SU-DHL-6 (cell line): ENCODE results near the gene CEP104.

Source experiments
- H2AFZ ChIP-seq: fragments of 200-600 bp; sonication (generic); 2 replicates; pipeline ENCODE4 v1.6.1; 2014; ENCODE audit warnings: low read depth, mild to moderate bottlenecking, moderate library complexity, mixed read lengths, antibody characterized with exemption, low read length; ENCODE audit not compliant: severe bottlenecking
- H3F3A ChIP-seq: fragments of 200-600 bp; shearing (Covaris generic); 2 replicates; pipeline ENCODE4 v1.6.0; 2016; ENCODE audit warnings: antibody characterized with exemption, mild to moderate bottlenecking; ENCODE audit not compliant: insufficient read depth
- H3K27ac ChIP-seq: fragments of 200-600 bp; sonication (generic); 2 replicates; pipeline ENCODE4 v1.5.1; 2016; ENCODE audit warnings: low read depth, mild to moderate bottlenecking, low read length, moderate library complexity, mixed read lengths
- H3K27me3 ChIP-seq: fragments of 200-600 bp; sonication (generic), shearing (Covaris generic); 2 replicates; pipeline ENCODE4 v1.6.0; 2014; ENCODE audit warnings: mild to moderate bottlenecking, low read length
- H3K36me3 ChIP-seq: fragments of 200-600 bp; sonication (generic); 2 replicates; pipeline ENCODE4 v1.6.1; 2014; ENCODE audit warnings: mild to moderate bottlenecking, low read length, mixed read lengths
- H3K4me2 ChIP-seq: fragments of 300-600, 200-600 bp; shearing (Covaris generic), sonication (generic); 2 replicates; pipeline ENCODE4 v1.6.0; 2014; ENCODE audit warnings: low read length, low read depth, mild to moderate bottlenecking; ENCODE audit not compliant: poor library complexity, severe bottlenecking
- H3K4me3 ChIP-seq: fragments of 200-600 bp; sonication (generic); 2 replicates; pipeline ENCODE4 v1.5.1; 2014; ENCODE audit warnings: antibody characterized with exemption, low read length, mild to moderate bottlenecking, mixed read lengths; ENCODE audit not compliant: insufficient read depth, poor library complexity, severe bottlenecking
- H3K79me2 ChIP-seq: fragments of 200-600 bp; sonication (generic); 2 replicates; pipeline ENCODE4 v1.6.1; 2014; ENCODE audit warnings: mild to moderate bottlenecking, low read length, moderate library complexity; ENCODE audit not compliant: insufficient read depth
- H3K9ac ChIP-seq: fragments of 200-600 bp; sonication (generic); 2 replicates; pipeline ENCODE4 v1.7.0; 2014; ENCODE audit warnings: mild to moderate bottlenecking, low read length
- H3K9me2 ChIP-seq: fragments of 200-600 bp; sonication (generic); replicated peaks from 2 replicates; pipeline ENCODE4 v1.6.1; 2014; ENCODE audit warnings: low read length; ENCODE audit not compliant: insufficient read depth
- H3K9me3 ChIP-seq: fragments of 200-600 bp; sonication (generic); 2 replicates; pipeline ENCODE4 v1.6.1; 2014; ENCODE audit warnings: low read length, mixed read lengths; ENCODE audit not compliant: insufficient read depth
- H4K20me1 ChIP-seq: fragments of 200-600 bp; sonication (generic); 2 replicates; pipeline ENCODE4 v1.6.1; 2014; ENCODE audit warnings: low read depth, mild to moderate bottlenecking, antibody characterized with exemption, low read length, moderate library complexity, mixed read lengths
- EZH2phosphoT487 ChIP-seq: fragments of 200-600 bp; sonication (generic), shearing (Covaris generic); conservative IDR thresholded peaks from 2 replicates; pipeline ENCODE4 v1.6.1; 2018; ENCODE audit warnings: mild to moderate bottlenecking, antibody characterized with exemption, low read length, moderate library complexity, mixed read lengths
- TF ChIP-seq, protein P1 (sequence below): fragments of 200-600 bp; sonication (generic); IDR thresholded peaks from one replicate; pipeline ENCODE4 v1.5.1; 2017; ENCODE audit warnings: antibody characterized with exemption, mild to moderate bottlenecking, low read length, moderate library complexity; ENCODE audit not compliant: insufficient read depth, poor library complexity, severe bottlenecking

CEP104 gene

GRCh38 chr1:3893190-3893589, 36.2 kb upstream of the CEP104 start:
- TF ChIP-seq, protein P1, sequence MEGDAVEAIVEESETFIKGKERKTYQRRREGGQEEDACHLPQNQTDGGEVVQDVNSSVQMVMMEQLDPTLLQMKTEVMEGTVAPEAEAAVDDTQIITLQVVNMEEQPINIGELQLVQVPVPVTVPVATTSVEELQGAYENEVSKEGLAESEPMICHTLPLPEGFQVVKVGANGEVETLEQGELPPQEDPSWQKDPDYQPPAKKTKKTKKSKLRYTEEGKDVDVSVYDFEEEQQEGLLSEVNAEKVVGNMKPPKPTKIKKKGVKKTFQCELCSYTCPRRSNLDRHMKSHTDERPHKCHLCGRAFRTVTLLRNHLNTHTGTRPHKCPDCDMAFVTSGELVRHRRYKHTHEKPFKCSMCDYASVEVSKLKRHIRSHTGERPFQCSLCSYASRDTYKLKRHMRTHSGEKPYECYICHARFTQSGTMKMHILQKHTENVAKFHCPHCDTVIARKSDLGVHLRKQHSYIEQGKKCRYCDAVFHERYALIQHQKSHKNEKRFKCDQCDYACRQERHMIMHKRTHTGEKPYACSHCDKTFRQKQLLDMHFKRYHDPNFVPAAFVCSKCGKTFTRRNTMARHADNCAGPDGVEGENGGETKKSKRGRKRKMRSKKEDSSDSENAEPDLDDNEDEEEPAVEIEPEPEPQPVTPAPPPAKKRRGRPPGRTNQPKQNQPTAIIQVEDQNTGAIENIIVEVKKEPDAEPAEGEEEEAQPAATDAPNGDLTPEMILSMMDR: no peak
- TF ChIP-seq EZH2phosphoT487: no peak
- Histone ChIP-seq H2AFZ (no peak overlapping the region), H3K4me2 (peak overlapping the region; percentile 25), H3K27me3 (no peaks in the 10 kb centered on the region), H3K9ac (no peak overlapping the region; the same call in 1 of the 2 replicates), H3F3A (no peaks in the 10 kb centered on the region), H4K20me1 (no peaks in the 10 kb centered on the region), H3K9me3 (no peaks in the 10 kb centered on the region), H3K9me2 (no peaks in the 10 kb centered on the region), H3K27ac (peak overlapping the region; percentile 48; the same call in 1 of the 2 replicates), H3K36me3 (no peaks in the 10 kb centered on the region), H3K79me2 (peaks cover 35% of the 10 kb centered on the region), H3K4me3 (no peak overlapping the region)

DNA sequence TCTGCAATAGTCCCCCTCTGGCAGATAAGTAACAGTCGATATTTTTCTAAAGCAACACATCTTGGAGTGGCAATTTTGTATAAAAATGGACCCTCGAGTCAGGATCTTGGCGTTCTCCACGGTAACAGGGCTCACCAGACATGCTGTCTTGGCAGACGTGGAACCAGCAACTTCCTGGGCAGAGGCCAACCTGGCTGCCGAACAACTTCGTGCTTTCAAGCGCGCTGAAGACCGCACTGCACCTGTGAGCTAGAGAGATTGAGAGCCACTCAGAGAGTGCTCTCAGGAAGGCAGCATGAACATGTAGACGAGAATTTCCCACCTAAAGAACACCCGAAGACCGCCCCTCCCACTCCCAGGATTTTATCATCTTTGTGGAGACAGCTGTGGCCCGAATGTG, 35.7 kb upstream of the CEP104 start:
- Histone ChIP-seq H3F3A (no peaks in the 10 kb centered on the region), H3K9ac (no peak overlapping the region; the same call in 1 of the 2 replicates), H3K4me2 (peak overlapping the region; percentile 25), H3K27me3 (no peaks in the 10 kb centered on the region), H3K4me3 (no peak overlapping the region), H3K27ac (peak overlapping the region; percentile 48; the same call in 1 of the 2 replicates), H3K36me3 (no peaks in the 10 kb centered on the region), H3K9me3 (no peaks in the 10 kb centered on the region), H3K79me2 (peaks cover 30% of the 10 kb centered on the region), H3K9me2 (no peaks in the 10 kb centered on the region), H2AFZ (no peak overlapping the region), H4K20me1 (no peaks in the 10 kb centered on the region)
- TF ChIP-seq, protein P1: no peak
- TF ChIP-seq EZH2phosphoT487: no peak

GRCh38 chr1:3891329-3891865, 34.4 kb upstream of the CEP104 start:
- no peaks in the 10 kb centered on the region for H3K36me3 ChIP-seq
- no peak overlapping the region for H2AFZ ChIP-seq
- H3F3A ChIP-seq: no peaks in the 10 kb centered on the region
- TF ChIP-seq, protein P1: no peak
- TF ChIP-seq EZH2phosphoT487: no peak
- H3K4me3 ChIP-seq: no peak overlapping the region
- no peaks in the 10 kb centered on the region for H3K9me2 ChIP-seq
- no peaks in the 10 kb centered on the region for H3K9me3 ChIP-seq
- H3K27me3 ChIP-seq: no peaks in the 10 kb centered on the region
- H3K27ac ChIP-seq: no peak overlapping the region
- H3K9ac ChIP-seq: no peak overlapping the region
- peaks cover 20% of the 10 kb centered on the region for H3K79me2 ChIP-seq
- no peak overlapping the region for H3K4me2 ChIP-seq
- H4K20me1 ChIP-seq: no peaks in the 10 kb centered on the region
